GM19397 (cell line): ENCODE measurements around the gene EEF1AKMT1.
A peak's percentile ranks its signal among the peaks of the same experiment; 100 is the strongest.

Source experiments
- ATAC-seq: cut with Tn5 transposase; IDR thresholded peaks from one replicate; pipeline ENCODE4 v1.9.1; 2021; ENCODE audit warnings: mild to moderate bottlenecking, moderate library complexity; ENCODE audit not compliant: unreplicated experiment

The EEF1AKMT1 gene

GRCh38 chr13:20720499-20720898 is 53.3 kb downstream of the EEF1AKMT1 start:
- no peak for ATAC-seq

GRCh38 chr13:20719783-20720182 is 54.0 kb downstream of the EEF1AKMT1 start:
- ATAC-seq: no peak

GRCh38 chr13:20718958-20719566 is 54.7 kb downstream of the EEF1AKMT1 start:
- no peak for ATAC-seq

- ATAC-seq: no peak
Observed at GRCh38 chr13:20717581-20718542, 55.9 kb downstream of the EEF1AKMT1 start.

- no peak for ATAC-seq
Observed at GRCh38 chr13:20716951-20717350, 56.8 kb downstream of the EEF1AKMT1 start.

GRCh38 chr13:20715330-20715712 is 58.4 kb downstream of the EEF1AKMT1 start:
- no peak for ATAC-seq

- no peak for ATAC-seq
Observed at GRCh38 chr13:20714563-20715329, 59.0 kb downstream of the EEF1AKMT1 start.

GRCh38 chr13:20714161-20714560 is 59.6 kb downstream of the EEF1AKMT1 start:
- ATAC-seq: no peak

GRCh38 chr13:20713751-20714150 is 60.0 kb downstream of the EEF1AKMT1 start:
- no peak for ATAC-seq

GRCh38 chr13:20713014-20713376 is 60.8 kb downstream of the EEF1AKMT1 start:
- no peak for ATAC-seq

GRCh38 chr13:20711301-20712044 is 62.3 kb downstream of the EEF1AKMT1 start:
- no peak for ATAC-seq

GRCh38 chr13:20709782-20710181 is 64.0 kb downstream of the EEF1AKMT1 start:
- no peak for ATAC-seq

- ATAC-seq: no peak
Observed at GRCh38 chr13:20709369-20709768, 64.4 kb downstream of the EEF1AKMT1 start.

- ATAC-seq: no peak
Observed at GRCh38 chr13:20708216-20708615, 65.5 kb downstream of the EEF1AKMT1 start.

- no peak for ATAC-seq
Observed at GRCh38 chr13:20706661-20707060, 67.1 kb downstream of the EEF1AKMT1 start.

- ATAC-seq: no peak
Observed at GRCh38 chr13:20704459-20705069, 69.2 kb downstream of the EEF1AKMT1 start.

GRCh38 chr13:20703780-20704458 is 69.8 kb downstream of the EEF1AKMT1 start:
- ATAC-seq: peak; percentile 92

GRCh38 chr13:20702915-20703779 is 70.6 kb downstream of the EEF1AKMT1 start, which contains the start of gene IL17D:
Gene IL17D, plus strand, starts transcription at chr13:20703699. Its CDS starts 303 bp downstream, at chr13:20704002.
- peak; percentile 22 for ATAC-seq

GRCh38 chr13:20702530-20702914 is 71.2 kb downstream of the EEF1AKMT1 start:
- no peak for ATAC-seq
